PC-9 (cell line): ENCODE measurements around the gene CAP2. TPM values are rescaled to one million over a fixed set of nuclear protein-coding genes. Genes with fewer than 3 reads are reported as not detected.

Experiments used
- BruUV-seq: library from RNA; stranded (reverse); fragments of 400-500 nt; replicated peaks from 2 replicates; lab custom pipeline; 2021; lab: Mats Ljungman, UMichigan
- CTCF ChIA-PET: fragments of 300-600 bp; sonication (Branson Sonifier 250); formaldehyde crosslinking; loops from one replicate; lab custom pipeline; 2022; ENCODE audit warnings: antibody characterized with exemption; lab: Charles Lee
- POLR2A ChIA-PET: fragments of 300-600 bp; sonication (Branson Sonifier 250); formaldehyde crosslinking; loops from one replicate; lab custom pipeline; 2022; ENCODE audit warnings: antibody characterized with exemption; ENCODE audit not compliant: unreplicated experiment; lab: Charles Lee
- DNase-seq, 2 experiments: peaks; one replicate each; pipeline versions ENCODE4 v3.0.0 to v3.0.0-alpha.2; 2015 to 2022; ENCODE audit warnings: mixed read lengths in 1 of 2
- H2AFZ ChIP-seq: fragments of 200-600 bp; sonication (generic); 2 replicates; pipeline ENCODE4 v1.8.1; 2017; ENCODE audit warnings: antibody characterized with exemption
- H3F3A ChIP-seq: fragments of 200-600 bp; sonication (generic); 2 replicates; pipeline ENCODE4 v1.8.1; 2017; ENCODE audit warnings: antibody characterized with exemption, mild to moderate bottlenecking, low read depth; ENCODE audit not compliant: insufficient read depth
- H3K27ac ChIP-seq: fragments of 200-600 bp; sonication (generic); 2 replicates; pipeline ENCODE4 v1.6.1; 2016; ENCODE audit warnings: mixed run types
- H3K27me3 ChIP-seq: fragments of 200-600 bp; sonication (generic); 2 replicates; pipeline ENCODE4 v1.6.1; 2016; ENCODE audit warnings: low read depth, mixed run types; ENCODE audit not compliant: insufficient read depth
- H3K36me3 ChIP-seq: fragments of 200-600 bp; sonication (generic); 2 replicates; pipeline ENCODE4 v1.6.1; 2016; ENCODE audit warnings: low read depth, mixed run types
- H3K4me1 ChIP-seq: fragments of 200-600 bp; sonication (generic); replicated peaks from 2 replicates; pipeline ENCODE4 v1.6.1; 2016; ENCODE audit warnings: mixed run types; ENCODE audit not compliant: insufficient read depth
- H3K4me2 ChIP-seq: fragments of 200-600 bp; sonication (generic); 2 replicates; pipeline ENCODE4 v1.6.1; 2017; ENCODE audit warnings: mixed run types
- H3K4me3 ChIP-seq: fragments of 200-600 bp; sonication (generic); 2 replicates; pipeline ENCODE4 v1.6.1; 2016; ENCODE audit warnings: mixed run types
- H3K79me2 ChIP-seq: fragments of 200-600 bp; sonication (generic); 2 replicates; pipeline ENCODE4 v1.6.1; 2017; ENCODE audit warnings: low read depth, mixed run types
- H3K9me2 ChIP-seq: fragments of 200-600 bp; sonication (generic); 2 replicates; pipeline ENCODE4 v1.8.1; 2017; ENCODE audit warnings: mild to moderate bottlenecking; ENCODE audit not compliant: insufficient read depth
- H3K9me3 ChIP-seq: fragments of 200-600 bp; sonication (generic); 2 replicates; pipeline ENCODE4 v1.8.1; 2016; ENCODE audit warnings: low read depth; ENCODE audit not compliant: insufficient read depth
- H4K20me1 ChIP-seq: fragments of 200-600 bp; sonication (generic); 2 replicates; pipeline ENCODE4 v1.8.1; 2017; ENCODE audit not compliant: insufficient read depth
- CTCF ChIP-seq: fragments of 200-600 bp; sonication (generic); conservative IDR thresholded peaks from 2 replicates; pipeline ENCODE4 v1.6.1; 2017; ENCODE audit warnings: mixed run types, antibody characterized with exemption, mild to moderate bottlenecking, moderate library complexity
- EZH2 ChIP-seq: fragments of 200-600 bp; sonication (generic); IDR thresholded peaks from 2 replicates; pipeline ENCODE4 v1.8.0; 2017; ENCODE audit warnings: antibody characterized with exemption, low read depth
- intact Hi-C: fragments of 100-400 bp; cut with micrococcal nuclease; formaldehyde crosslinking; loops from one replicate; pipeline ENCODE4 v1.10.0; 2022; ENCODE audit not compliant: unreplicated experiment
- total RNA-seq: library from RNA; stranded (reverse); gene quantifications from 2 replicates; pipeline ENCODE4 v1.2.3, GENCODE V29; 2021

The CAP2 gene
- total RNA-seq, 1 experiment from 2014 or later, result 12.0 TPM

GRCh38 chr6:17476511-17476910 lies 83.1 kb downstream of the CAP2 start:
- Histone ChIP-seq H3K4me3 (no peak overlapping the region), H3K4me2 (no peak overlapping the region), H3K27ac (no peak overlapping the region), H3K36me3 (no peaks in the 10 kb centered on the region), H4K20me1 (no peaks in the 10 kb centered on the region), H3F3A (no peaks in the 10 kb centered on the region), H3K9me3 (no peaks in the 10 kb centered on the region), H3K4me1 (no peaks in the 10 kb centered on the region), H3K27me3 (no peaks in the 10 kb centered on the region), H3K9me2 (no peaks in the 10 kb centered on the region), H2AFZ (no peak overlapping the region), H3K79me2 (no peaks in the 10 kb centered on the region)
- POLR2A ChIA-PET, result no interaction called here
- intact Hi-C loops, result no loop called here
- BruUV-seq, result no TSS peak
- TF ChIP-seq CTCF, result no peak
- TF ChIP-seq EZH2, result no peak
- CTCF ChIA-PET, result interaction anchor here (0.7 kb wide), 1 partner anchor 271 kb away, joined by 3 read pairs; no protein-coding TSS in a partner anchor
- no peak for DNase-seq

DNA sequence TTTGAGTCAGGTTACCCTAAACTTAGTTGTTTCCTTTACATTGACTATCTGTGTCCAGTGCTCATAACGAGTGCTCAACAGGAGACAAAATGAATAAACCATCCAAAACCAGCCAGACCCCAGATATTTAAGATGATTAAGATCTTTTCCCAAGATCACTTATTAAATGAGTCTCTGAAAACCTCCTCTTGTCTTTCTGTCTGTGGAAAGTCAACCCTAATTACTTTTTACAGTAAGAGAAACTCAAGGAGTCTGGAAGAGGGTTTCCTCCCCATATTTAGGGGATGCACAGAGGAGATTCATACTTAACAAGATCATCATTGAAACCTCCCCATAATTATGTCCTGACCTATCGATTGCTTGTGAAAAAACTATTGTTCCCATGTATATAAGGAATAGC lies 84.0 kb downstream of the CAP2 start:
- H3K36me3 ChIP-seq, result no peaks in the 10 kb centered on the region
- H3F3A ChIP-seq, result no peaks in the 10 kb centered on the region
- intact Hi-C loops, result no loop called here
- H3K79me2 ChIP-seq, result no peaks in the 10 kb centered on the region
- POLR2A ChIA-PET, result no interaction called here
- H3K4me2 ChIP-seq, result no peak overlapping the region
- H4K20me1 ChIP-seq, result no peaks in the 10 kb centered on the region
- no peak overlapping the region for H3K4me3 ChIP-seq
- H2AFZ ChIP-seq, result no peak overlapping the region
- no peak for TF ChIP-seq CTCF
- TF ChIP-seq EZH2, result no peak
- H3K27ac ChIP-seq, result no peak overlapping the region
- no peaks in the 10 kb centered on the region for H3K27me3 ChIP-seq
- CTCF ChIA-PET, result no interaction called here
- H3K9me3 ChIP-seq, result no peaks in the 10 kb centered on the region
- no peaks in the 10 kb centered on the region for H3K4me1 ChIP-seq
- DNase-seq, result no peak
- H3K9me2 ChIP-seq, result no peaks in the 10 kb centered on the region
- no TSS peak for BruUV-seq

DNA sequence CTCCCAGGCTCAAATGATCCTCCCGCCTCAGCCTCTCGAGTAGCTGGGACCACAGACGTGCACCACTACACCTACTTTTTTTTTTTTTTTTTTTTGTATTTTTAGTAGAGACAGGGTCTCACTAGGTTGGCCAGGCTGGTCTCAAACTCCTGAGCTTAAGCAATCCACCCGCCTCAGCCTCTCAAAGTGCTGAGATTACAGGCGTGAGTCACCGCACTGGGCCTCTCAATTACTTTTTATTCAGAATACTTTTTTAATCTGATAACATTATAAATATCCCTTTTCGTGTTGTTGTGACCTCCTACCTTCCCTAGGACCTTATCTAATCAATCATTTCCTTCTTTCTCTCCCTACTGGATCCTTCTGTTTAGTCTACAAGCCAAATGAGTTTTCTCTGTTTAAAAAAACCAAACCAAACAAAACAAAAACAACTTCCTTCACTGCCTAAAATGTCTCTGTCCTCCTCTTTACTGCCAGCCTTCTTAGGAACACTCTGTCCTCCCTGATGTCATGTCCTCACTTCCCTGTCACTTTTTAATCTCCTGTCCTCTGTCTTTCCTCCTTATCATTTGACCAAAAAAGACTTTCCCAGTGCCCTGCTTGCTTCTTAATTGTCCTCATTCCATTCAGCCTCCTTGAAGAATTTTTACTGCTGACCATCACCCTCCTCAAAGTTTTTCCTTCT lies 85.0 kb downstream of the CAP2 start:
- intact Hi-C loops, result no loop called here
- H2AFZ ChIP-seq, result no peak overlapping the region
- no TSS peak for BruUV-seq
- H3K27me3 ChIP-seq, result no peaks in the 10 kb centered on the region
- no peak overlapping the region for H3K27ac ChIP-seq
- H3K36me3 ChIP-seq, result no peaks in the 10 kb centered on the region
- H3K4me2 ChIP-seq, result no peak overlapping the region
- no peaks in the 10 kb centered on the region for H3F3A ChIP-seq
- no peaks in the 10 kb centered on the region for H3K4me1 ChIP-seq
- CTCF ChIA-PET, result no interaction called here
- no peaks in the 10 kb centered on the region for H3K9me2 ChIP-seq
- H4K20me1 ChIP-seq, result no peaks in the 10 kb centered on the region
- H3K9me3 ChIP-seq, result no peaks in the 10 kb centered on the region
- no peak for TF ChIP-seq CTCF
- TF ChIP-seq EZH2, result no peak
- H3K4me3 ChIP-seq, result no peak overlapping the region
- DNase-seq, result no peak
- no peaks in the 10 kb centered on the region for H3K79me2 ChIP-seq
- POLR2A ChIA-PET, result no interaction called here
